Astrocyte of the hippocampus (primary cell): ENCODE measurements around the gene SLX9.
A peak's percentile ranks its signal among the peaks of the same experiment; 100 is the strongest.

Source experiments
- DNase-seq: peaks from one replicate; pipeline ENCODE4 v3.0.0; 2011; ENCODE audit warnings: low read depth, low spot score

The SLX9 gene

GRCh38 chr21:44947111-44947929 is 7.5 kb downstream of the SLX9 start:
- DNase-seq = no peak

GRCh38 chr21:44947930-44948331 is 8.1 kb downstream of the SLX9 start:
- no peak for DNase-seq

- no peak for DNase-seq
These were observed 8.7 kb downstream of the SLX9 start for GRCh38 chr21:44948426-44949120.

- no peak for DNase-seq
These were observed 9.4 kb downstream of the SLX9 start for GRCh38 chr21:44949161-44949778.

GRCh38 chr21:44949779-44950198 is 10.0 kb downstream of the SLX9 start:
- peak; percentile 86 for DNase-seq

GRCh38 chr21:44950351-44950750 is 10.5 kb downstream of the SLX9 start:
- no peak for DNase-seq

- no peak for DNase-seq
These were observed 11.5 kb downstream of the SLX9 start for GRCh38 chr21:44951186-44951915.

GRCh38 chr21:44952116-44952928 is 12.5 kb downstream of the SLX9 start:
- no peak for DNase-seq

- no peak for DNase-seq
These were observed 13.2 kb downstream of the SLX9 start for GRCh38 chr21:44952929-44953627.

GRCh38 chr21:44953628-44954021 is 13.8 kb downstream of the SLX9 start:
- no peak for DNase-seq

- no peak for DNase-seq
These were observed 14.5 kb downstream of the SLX9 start for GRCh38 chr21:44954281-44954771.

GRCh38 chr21:44955141-44955797 is 15.4 kb downstream of the SLX9 start:
- DNase-seq = peak; percentile 64

GRCh38 chr21:44955798-44956175 is 16.0 kb downstream of the SLX9 start:
- DNase-seq = no peak

GRCh38 chr21:44956356-44957046 is 16.7 kb downstream of the SLX9 start:
- DNase-seq = no peak

- no peak for DNase-seq
These were observed 17.4 kb downstream of the SLX9 start for GRCh38 chr21:44957047-44957831.

GRCh38 chr21:44957901-44958451 is 18.1 kb downstream of the SLX9 start:
- no peak for DNase-seq

- peak; percentile 75 for DNase-seq
These were observed 18.8 kb downstream of the SLX9 start for GRCh38 chr21:44958471-44959191.
